ENCODE results near the gene CUX1.

Gene CUX1

GRCh38 chr7:101814081-101814990, 3.1 kb upstream of the CUX1 start (continued):
- TF ChIP-seq PRDM6 (tag by site-specific recombination; IDR thresholded peaks at IDR 0.05): no peak
- TF ChIP-seq ZFP41 (tag by site-specific recombination; IDR thresholded peaks at IDR 0.05; ENCODE audit: borderline replicate concordance): no peak
- TF ChIP-seq TSHZ1 (tag by site-specific recombination; IDR thresholded peaks at IDR 0.05; ENCODE audit: borderline replicate concordance): no peak
- TF ChIP-seq KLF8 (tag by site-specific recombination; IDR thresholded peaks at IDR 0.05): no peak; the same call in 1 of the 2 replicates
- TF ChIP-seq GLIS2 (tag by site-specific recombination; IDR thresholded peaks at IDR 0.05): peak; percentile 78
- no peak for TF ChIP-seq HOXA7 (CRISPR knock-in tag; IDR thresholded peaks at IDR 0.05; ENCODE audit: borderline replicate concordance)
- TF ChIP-seq PRDM2 (tag by site-specific recombination; IDR thresholded peaks at IDR 0.05; ENCODE audit: borderline replicate concordance): no peak
- no peak for TF ChIP-seq ZNF488 (tag by site-specific recombination; IDR thresholded peaks at IDR 0.05)
- TF ChIP-seq ZNF26 (tag by site-specific recombination; IDR thresholded peaks at IDR 0.05): no peak
- TF ChIP-seq ZNF132 (tag by site-specific recombination; IDR thresholded peaks at IDR 0.05; ENCODE audit: borderline replicate concordance): no peak
- peak; percentile 5; the same call in 1 of the 2 replicates for TF ChIP-seq OSR2 (tag by site-specific recombination; IDR thresholded peaks at IDR 0.05)
- no peak; the same call in 1 of the 2 replicates for TF ChIP-seq ZNF366 (tag by site-specific recombination; conservative IDR thresholded peaks at IDR 0.05)
- TF ChIP-seq ZNF701 (tag by site-specific recombination; IDR thresholded peaks at IDR 0.05): no peak
- peak; percentile 34; the same call in 1 of the 2 replicates for TF ChIP-seq KLF16 (tag by site-specific recombination; IDR thresholded peaks at IDR 0.05)
- peak; percentile 85; the same call in 1 of the 2 replicates for TF ChIP-seq ZNF777 (tag by site-specific recombination; IDR thresholded peaks at IDR 0.05; ENCODE audit: borderline replicate concordance)
- TF ChIP-seq ZNF169 (tag by site-specific recombination; IDR thresholded peaks at IDR 0.05): no peak
- TF ChIP-seq ZNF626 (tag by site-specific recombination; IDR thresholded peaks at IDR 0.05): no peak
- TF ChIP-seq ZNF341 (tag by site-specific recombination; IDR thresholded peaks at IDR 0.05; ENCODE audit: low read depth): no peak
- TF ChIP-seq ZNF155 (tag by site-specific recombination; IDR thresholded peaks at IDR 0.05): no peak
- peak; percentile 99 for TF ChIP-seq PRDM1 (tag by site-specific recombination; IDR thresholded peaks at IDR 0.05)
- TF ChIP-seq ZXDB (tag by site-specific recombination; IDR thresholded peaks at IDR 0.05): 0 out of 2 replicates have a peak, but pooled peaks have one; percentile 12
- TF ChIP-seq ZBTB10 (tag by site-specific recombination; IDR thresholded peaks at IDR 0.05): peak; percentile 92
